22Rv1 (cell line): Measurements from ENCODE around the gene CDKAL1.

Source experiments
- H3K27ac ChIP-seq: fragments of 450-650 bp; 2 replicates; pipeline ENCODE4 v1.5.1; 2017
- CTCF ChIP-seq: fragments of 450-650 bp; IDR thresholded peaks from 2 replicates; pipeline ENCODE4 v1.5.1; 2017; ENCODE audit warnings: mild to moderate bottlenecking
- ZFX ChIP-seq: fragments of 450-650 bp; IDR thresholded peaks from 2 replicates; pipeline ENCODE4 v1.6.1; 2017; ENCODE audit warnings: antibody characterized with exemption, borderline replicate concordance

Gene CDKAL1

GRCh38 chr6:20670750-20671149, 136.5 kb downstream of the CDKAL1 start:
- no peak overlapping the region for H3K27ac ChIP-seq
- TF ChIP-seq CTCF = no peak
- TF ChIP-seq ZFX = no peak

GRCh38 chr6:20672038-20672437, 137.8 kb downstream of the CDKAL1 start:
- no peak for TF ChIP-seq CTCF
- TF ChIP-seq ZFX = no peak
- H3K27ac ChIP-seq = no peak overlapping the region

GRCh38 chr6:20673458-20673857, 139.2 kb downstream of the CDKAL1 start:
- TF ChIP-seq ZFX (no peak), CTCF (no peak)
- no peak overlapping the region for H3K27ac ChIP-seq

GRCh38 chr6:20674664-20675063, 140.4 kb downstream of the CDKAL1 start:
- H3K27ac ChIP-seq = no peak overlapping the region
- TF ChIP-seq ZFX (no peak), CTCF (no peak)

- TF ChIP-seq ZFX (no peak), CTCF (no peak)
- H3K27ac ChIP-seq = no peak overlapping the region
Measured at GRCh38 chr6:20678831-20679352, 144.6 kb downstream of the CDKAL1 start.

GRCh38 chr6:20680697-20681165, 146.5 kb downstream of the CDKAL1 start:
- H3K27ac ChIP-seq = no peak overlapping the region
- TF ChIP-seq CTCF (no peak), ZFX (no peak)

GRCh38 chr6:20681243-20681684, 147.0 kb downstream of the CDKAL1 start:
- no peak overlapping the region for H3K27ac ChIP-seq
- TF ChIP-seq CTCF = no peak
- TF ChIP-seq ZFX = no peak
